ENCODE data around the gene TMED3. TPM values are rescaled to one million over a fixed set of nuclear protein-coding genes. Genes with fewer than 3 reads are reported as not detected.

The TMED3 gene
- total and polyA plus RNA-seq, 9 of the 15 experiments (the other 6 are each of a cell fraction or from before 2014, with no cell fraction given), result 6.1 to 89.6 (median 51.4) TPM

GRCh38 chr15:79372428-79372827 is 61.5 kb downstream of the TMED3 start:
- H3K4me2 ChIP-seq (ENCODE audit: insufficient read depth, low read length), result no peak overlapping the region
- H3K4me1 ChIP-seq (replicated peaks in 1 of 2; ENCODE audit: control insufficient read depth in 2 of 2, insufficient read depth in 2 of 2, low read length in 2 of 2), result no peaks in the 10 kb centered on the region; a peak in 2 of 5 replicates
- FAIRE-seq, result no peak
- BruUV-seq (replicated peaks), result no TSS peak
- in situ Hi-C loops (cut with MboI) (no loop called here), intact Hi-C loops (cut with micrococcal nuclease) (no loop called here)
- no peaks in the 10 kb centered on the region for H3K9me3 ChIP-seq (replicated peaks; ENCODE audit: control insufficient read depth, insufficient read depth, low read depth, low read length)
- WGBS (ENCODE audit: insufficient coverage, low coverage, missing lambda C conversion rate), result 35% methylated on average over 2 of the region's 2 CpGs
- no peak overlapping the region for H3K4me3 ChIP-seq
- no peak for ATAC-seq
- no peaks in the 10 kb centered on the region for H3K27me3 ChIP-seq (ENCODE audit: control insufficient read depth in 2 of 2, insufficient read depth in 2 of 2, low read length in 2 of 2)
- no peak overlapping the region for H3K27ac ChIP-seq (ENCODE audit: extremely low read depth, low read depth, low read length)
- ChIA-PET POLR2A (no interaction called here), CTCF (ENCODE audit: low intra/inter-chr PET ratio) (no interaction called here)
- no peak for DNase-seq (ENCODE audit: extremely low read depth in 1 of 4, low spot score in 3 of 4)
- no peaks in the 10 kb centered on the region for H3K9me1 ChIP-seq (ENCODE audit: control insufficient read depth, insufficient read depth, low read length)
- H2AFZ ChIP-seq (ENCODE audit: low read depth, low read length), result no peak overlapping the region
- no peaks in the 10 kb centered on the region for H3K79me2 ChIP-seq (ENCODE audit: control insufficient read depth, insufficient read depth, low read length)
- H3K36me3 ChIP-seq (ENCODE audit: control insufficient read depth, insufficient read depth, low read length), result no peaks in the 10 kb centered on the region
- H3K9ac ChIP-seq (ENCODE audit: insufficient read depth in 1 of 2, low read depth in 2 of 2, low read length in 2 of 2), result no peak overlapping the region
- no peaks in the 10 kb centered on the region for H4K20me1 ChIP-seq (replicated peaks; ENCODE audit: control insufficient read depth, insufficient read depth, low read length)
- no peak for TF ChIP-seq CEBPZ (IDR thresholded peaks at IDR 0.05; ENCODE audit: borderline replicate concordance, low read depth, low read length)
- no peak for TF ChIP-seq CREB1 (IDR thresholded peaks at IDR 0.05)
- no peak for TF ChIP-seq CREB1 (CRISPR knock-in tag; IDR thresholded peaks at IDR 0.05)
- TF ChIP-seq ZBTB40 (IDR thresholded peaks at IDR 0.05), result no peak
- no peak for TF ChIP-seq ZBTB40 (CRISPR knock-in tag; IDR thresholded peaks at IDR 0.05)
- TF ChIP-seq TGIF2 (CRISPR knock-in tag; IDR thresholded peaks at IDR 0.05), result no peak
- no peak for TF ChIP-seq NR1H2 (CRISPR knock-in tag; IDR thresholded peaks at IDR 0.05)
- TF ChIP-seq THRB (CRISPR knock-in tag; conservative IDR thresholded peaks at IDR 0.05), result no peak
- no peak for TF ChIP-seq ZC3H11A (IDR thresholded peaks at IDR 0.05; ENCODE audit: low read depth, low read length)
- no peak for TF ChIP-seq SMC3 (conservative IDR thresholded peaks at IDR 0.05; ENCODE audit: insufficient read depth, low read depth, low read length)
